NK-92 (cell line): Measurements from ENCODE around the gene BTBD1.

Experiments
- DNase-seq: peaks from one replicate; lab custom pipeline; 2025; ENCODE audit not compliant: unreplicated experiment; lab: John Stamatoyannopoulos, UW

BTBD1 gene

GRCh38 chr15:82995938-82996337, 71.1 kb downstream of the BTBD1 start:
- DNase-seq: no peak

GRCh38 chr15:82995076-82995475, 72.0 kb downstream of the BTBD1 start:
- no peak for DNase-seq

GRCh38 chr15:82993144-82993543, 73.9 kb downstream of the BTBD1 start:
- DNase-seq: no peak

- no peak for DNase-seq
These were observed 74.5 kb downstream of the BTBD1 start for GRCh38 chr15:82992436-82992998.

GRCh38 chr15:82986442-82986780, 80.6 kb downstream of the BTBD1 start:
- DNase-seq: no peak

- peak; percentile 51 for DNase-seq
These were observed 81.2 kb downstream of the BTBD1 start, which contains the start of gene RAMAC for GRCh38 chr15:82985688-82986441. RAMAC (plus strand) TSS chr15:82986210; CDS start chr15:82989019, 2,809 bp downstream.

GRCh38 chr15:82980981-82981380, 86.1 kb downstream of the BTBD1 start:
- no peak for DNase-seq

- DNase-seq: no peak
These were observed 87.3 kb downstream of the BTBD1 start for GRCh38 chr15:82979726-82980125.

GRCh38 chr15:82978438-82978837, 88.6 kb downstream of the BTBD1 start:
- DNase-seq: no peak

- no peak for DNase-seq
These were observed 90.0 kb downstream of the BTBD1 start for GRCh38 chr15:82977076-82977475.

- DNase-seq: no peak
These were observed 94.1 kb downstream of the BTBD1 start for GRCh38 chr15:82972990-82973389.

GRCh38 chr15:82971218-82971984, 95.7 kb downstream of the BTBD1 start:
- no peak for DNase-seq

GRCh38 chr15:82970696-82971095, 96.4 kb downstream of the BTBD1 start:
- no peak for DNase-seq

GRCh38 chr15:82970078-82970686, 96.9 kb downstream of the BTBD1 start:
- no peak for DNase-seq

- no peak for DNase-seq
These were observed 97.7 kb downstream of the BTBD1 start for GRCh38 chr15:82969353-82969752.

- DNase-seq: no peak
These were observed 99.0 kb downstream of the BTBD1 start for GRCh38 chr15:82968066-82968465.

- DNase-seq: no peak
These were observed 100.4 kb downstream of the BTBD1 start for GRCh38 chr15:82966671-82967071.
